Mesenchymal stem cell (in vitro differentiated cells and primary cell): ENCODE measurements around the gene BIRC7.

Experiments used
- DNase-seq: peaks from one replicate; pipeline ENCODE4 v3.0.0-alpha.2; 2013
- H2AFZ ChIP-seq: one replicate; pipeline ENCODE4 v1.6.1; 2013; ENCODE audit warnings: low read depth, mild to moderate bottlenecking, control low read depth, inconsistent platforms, low read length, moderate library complexity
- H2AK5ac ChIP-seq: 2 replicates; pipeline ENCODE4 v1.6.1; 2013; ENCODE audit warnings: low read length, moderate library complexity, mild to moderate bottlenecking, inconsistent platforms; ENCODE audit not compliant: severe bottlenecking
- H2BK120ac ChIP-seq: one replicate; pipeline ENCODE4 v1.6.1; 2013; ENCODE audit warnings: low read depth, mild to moderate bottlenecking, inconsistent platforms, low read length, moderate library complexity
- H2BK12ac ChIP-seq, 2 experiments: one replicate each; pipeline ENCODE4 v1.6.1; 2013; ENCODE audit warnings: inconsistent platforms in 2 of 2, low read length in 2 of 2, mild to moderate bottlenecking in 2 of 2, moderate library complexity in 2 of 2, control low read depth in 1 of 2
- H2BK15ac ChIP-seq: one replicate; pipeline ENCODE4 v1.6.1; 2013; ENCODE audit warnings: mild to moderate bottlenecking, low read depth, inconsistent platforms; ENCODE audit not compliant: poor library complexity, severe bottlenecking
- H2BK5ac ChIP-seq: 2 replicates; pipeline ENCODE4 v1.6.1; 2013; ENCODE audit warnings: low read depth, mild to moderate bottlenecking, low read length, control low read depth, inconsistent platforms; ENCODE audit not compliant: poor library complexity, severe bottlenecking
- H3K14ac ChIP-seq, 2 experiments: one replicate each; pipeline ENCODE4 v1.6.1; 2013; ENCODE audit warnings: inconsistent platforms in 2 of 2, low read length in 2 of 2, control low read depth in 1 of 2, mild to moderate bottlenecking in 1 of 2, moderate library complexity in 1 of 2
- H3K18ac ChIP-seq, 2 experiments: one replicate each; pipeline ENCODE4 v1.6.1; 2013; ENCODE audit warnings: inconsistent platforms in 2 of 2, low read length in 2 of 2, control low read depth in 1 of 2, low read depth in 1 of 2, mild to moderate bottlenecking in 1 of 2
- H3K23ac ChIP-seq, 2 experiments: one replicate each; pipeline ENCODE4 v1.6.1; 2013; ENCODE audit warnings: inconsistent platforms in 2 of 2, low read length in 2 of 2, mild to moderate bottlenecking in 2 of 2, moderate library complexity in 2 of 2, control low read depth in 1 of 2
- H3K27ac ChIP-seq: 2 replicates; pipeline ENCODE4 v1.5.1; 2013; ENCODE audit warnings: mild to moderate bottlenecking, moderate library complexity, low read length, control low read depth, inconsistent platforms; ENCODE audit not compliant: poor library complexity, severe bottlenecking
- H3K27me3 ChIP-seq, 2 experiments: 2 replicates each; pipeline versions ENCODE4 v1.6.1 to v1.7.0; 2013; ENCODE audit warnings: low read length in 2 of 2, mild to moderate bottlenecking in 2 of 2, moderate library complexity in 2 of 2, control low read depth in 1 of 2, inconsistent platforms in 1 of 2; ENCODE audit not compliant: control insufficient read depth in 1 of 2, insufficient read depth in 1 of 2
- H3K36me3 ChIP-seq, 2 experiments: 2 replicates each; pipeline versions ENCODE4 v1.6.1 to v1.7.0; 2013; ENCODE audit warnings: low read length in 2 of 2, control low read depth in 1 of 2, inconsistent platforms in 1 of 2, low read depth in 1 of 2, mild to moderate bottlenecking in 1 of 2; ENCODE audit not compliant: insufficient read depth in 2 of 2, control insufficient read depth in 1 of 2
- H3K4ac ChIP-seq, 2 experiments: one replicate each; pipeline ENCODE4 v1.6.1; 2013; ENCODE audit warnings: inconsistent platforms in 2 of 2, low read length in 2 of 2, mild to moderate bottlenecking in 2 of 2, moderate library complexity in 2 of 2, control low read depth in 1 of 2, low read depth in 1 of 2
- H3K4me1 ChIP-seq: 2 replicates; pipeline ENCODE4 v1.6.1; 2013; ENCODE audit warnings: low read depth, low read length, control low read depth; ENCODE audit not compliant: control insufficient read depth, insufficient read depth
- H3K4me2 ChIP-seq: 2 replicates; pipeline ENCODE4 v1.6.1; 2013; ENCODE audit warnings: low read length, mild to moderate bottlenecking, inconsistent platforms; ENCODE audit not compliant: poor library complexity, severe bottlenecking
- H3K4me3 ChIP-seq, 2 experiments: 2 replicates each; pipeline versions ENCODE4 v1.5.1 to v1.7.0; 2013; ENCODE audit warnings: low read length in 2 of 2, mild to moderate bottlenecking in 2 of 2, control low read depth in 1 of 2, low read depth in 1 of 2; ENCODE audit not compliant: insufficient read depth in 1 of 2
- H3K79me1 ChIP-seq: replicated peaks from 2 replicates; pipeline ENCODE4 v1.6.1; 2013; ENCODE audit warnings: mild to moderate bottlenecking, control low read depth, low read length, inconsistent platforms; ENCODE audit not compliant: poor library complexity, severe bottlenecking
- H3K9ac ChIP-seq: 2 replicates; pipeline ENCODE4 v1.7.0; 2013; ENCODE audit warnings: mild to moderate bottlenecking, low read length, moderate library complexity
- H3K9me3 ChIP-seq: 2 replicates; pipeline ENCODE4 v1.7.0; 2013; ENCODE audit warnings: mild to moderate bottlenecking, low read length; ENCODE audit not compliant: control insufficient read depth
- H4K8ac ChIP-seq: one replicate; pipeline ENCODE4 v1.6.1; 2013; ENCODE audit warnings: inconsistent platforms, mild to moderate bottlenecking, low read length, moderate library complexity
- H4K91ac ChIP-seq: one replicate; pipeline ENCODE4 v1.6.1; 2013; ENCODE audit warnings: mild to moderate bottlenecking, low read length, inconsistent platforms
- WGBS: methylation state at CpG from one replicate; pipeline ENCODE4 v1.1.7; 2013; ENCODE audit warnings: mixed read lengths; 5-methylcytosine and 5-hydroxymethylcytosine counted together

Gene BIRC7

GRCh38 chr20:63206878-63207277 is 28.8 kb upstream of the BIRC7 start:
- WGBS, result 50% methylated on average over 11 of the region's 11 CpGs
- H3K4ac ChIP-seq, result no peak overlapping the region
- H2BK12ac ChIP-seq, result no peak overlapping the region
- H3K18ac ChIP-seq, result no peak overlapping the region
- no peak overlapping the region for H3K4me3 ChIP-seq
- H3K36me3 ChIP-seq, result peaks cover 68 to 85% of the 10 kb centered on the region in 2 experiments
- H2BK5ac ChIP-seq, result no peak overlapping the region
- no peak overlapping the region for H3K14ac ChIP-seq
- H3K4me2 ChIP-seq, result no peak overlapping the region
- no peak overlapping the region for H4K91ac ChIP-seq
- no peak overlapping the region for H2AK5ac ChIP-seq
- no peak overlapping the region for H3K23ac ChIP-seq
- peaks cover 26% of the 10 kb centered on the region for H3K4me1 ChIP-seq
- no peak overlapping the region for H3K9ac ChIP-seq
- H4K8ac ChIP-seq, result no peak overlapping the region
- peaks cover 25% of the 10 kb centered on the region for H3K79me1 ChIP-seq
- H3K9me3 ChIP-seq, result no peaks in the 10 kb centered on the region
- peak overlapping the region; percentile 13 for H3K27ac ChIP-seq
- H3K27me3 ChIP-seq, result no peaks in the 10 kb centered on the region
- no peak overlapping the region for H2BK15ac ChIP-seq
- peak; percentile 49 for DNase-seq
- H2AFZ ChIP-seq, result no peak overlapping the region
- H2BK120ac ChIP-seq, result no peak overlapping the region

GRCh38 chr20:63208346-63208909 is 27.3 kb upstream of the BIRC7 start:
- no peaks in the 10 kb centered on the region for H3K27me3 ChIP-seq
- H4K91ac ChIP-seq, result no peak overlapping the region
- H3K79me1 ChIP-seq, result peaks cover 18% of the 10 kb centered on the region
- H3K36me3 ChIP-seq, result peaks cover 68 to 85% of the 10 kb centered on the region in 2 experiments
- H3K4me2 ChIP-seq, result no peak overlapping the region
- no peak for DNase-seq
- no peak overlapping the region for H3K18ac ChIP-seq
- H3K4me3 ChIP-seq, result no peak overlapping the region
- H2BK15ac ChIP-seq, result no peak overlapping the region
- no peak overlapping the region for H2AK5ac ChIP-seq
- H3K23ac ChIP-seq, result no peak overlapping the region
- H3K4ac ChIP-seq, result no peak overlapping the region
- WGBS, result 96% methylated on average over 6 of the region's 6 CpGs
- H3K4me1 ChIP-seq, result peaks cover 37% of the 10 kb centered on the region
- H3K9me3 ChIP-seq, result no peaks in the 10 kb centered on the region
- H2AFZ ChIP-seq, result no peak overlapping the region
- no peak overlapping the region for H4K8ac ChIP-seq
- no peak overlapping the region for H2BK120ac ChIP-seq
- no peak overlapping the region for H3K27ac ChIP-seq
- no peak overlapping the region for H3K14ac ChIP-seq
- H3K9ac ChIP-seq, result peak overlapping the region; percentile 26
- H2BK12ac ChIP-seq, result no peak overlapping the region
- no peak overlapping the region for H2BK5ac ChIP-seq

GRCh38 chr20:63210011-63210605 is 25.6 kb upstream of the BIRC7 start:
- Histone ChIP-seq H2AK5ac (no peak overlapping the region), H2BK5ac (no peak overlapping the region), H2BK12ac (no peak overlapping the region), H3K4me3 (no peak overlapping the region), H3K9me3 (no peaks in the 10 kb centered on the region), H2AFZ (no peak overlapping the region), H2BK120ac (no peak overlapping the region), H3K9ac (no peak overlapping the region), H4K91ac (no peak overlapping the region), H3K18ac (no peak overlapping the region), H3K36me3 (peaks cover 52 to 84% of the 10 kb centered on the region in 2 experiments), H3K23ac (no peak overlapping the region), H3K4me1 (peaks cover 38% of the 10 kb centered on the region), H3K4me2 (no peak overlapping the region), H4K8ac (no peak overlapping the region), H2BK15ac (no peak overlapping the region), H3K4ac (no peak overlapping the region), H3K27me3 (no peaks in the 10 kb centered on the region), H3K27ac (no peak overlapping the region), H3K14ac (no peak overlapping the region), H3K79me1 (peaks cover 10% of the 10 kb centered on the region)
- no peak for DNase-seq
- 95% methylated on average over 11 of the region's 11 CpGs for WGBS

GRCh38 chr20:63212393-63212730 is 23.3 kb upstream of the BIRC7 start:
- H3K4ac ChIP-seq, result no peak overlapping the region
- 87% methylated on average over 5 of the region's 5 CpGs for WGBS

More at GRCh38 chr20:63212393-63212730, 23.3 kb upstream of the BIRC7 start:
- no peak overlapping the region for H2BK120ac ChIP-seq
- H3K4me3 ChIP-seq, result no peak overlapping the region
- no peak overlapping the region for H2BK12ac ChIP-seq
- H3K4me1 ChIP-seq, result peaks cover 39% of the 10 kb centered on the region
- no peak overlapping the region for H3K18ac ChIP-seq
- no peak overlapping the region for H2AFZ ChIP-seq
- H3K27ac ChIP-seq, result peak overlapping the region; percentile 15
- no peak overlapping the region for H3K4me2 ChIP-seq
- no peak overlapping the region for H2BK5ac ChIP-seq
- no peak overlapping the region for H4K8ac ChIP-seq
- H3K9ac ChIP-seq, result peak overlapping the region; percentile 35
- H2BK15ac ChIP-seq, result no peak overlapping the region
- H2AK5ac ChIP-seq, result no peak overlapping the region
- no peak overlapping the region for H3K14ac ChIP-seq
- H3K79me1 ChIP-seq, result peaks cover 8% of the 10 kb centered on the region
- H3K27me3 ChIP-seq, result no peaks in the 10 kb centered on the region
- no peak overlapping the region for H4K91ac ChIP-seq
- DNase-seq, result peak; percentile 33
- H3K36me3 ChIP-seq, result peaks cover 44 to 70% of the 10 kb centered on the region in 2 experiments
- no peak overlapping the region for H3K23ac ChIP-seq
- H3K9me3 ChIP-seq, result no peaks in the 10 kb centered on the region
